Right cardiac atrium (tissue), 5 donors: ENCODE results near the gene PGPEP1. TPM values are rescaled to one million over a fixed set of nuclear protein-coding genes. Genes with fewer than 3 reads are reported as not detected.
A peak's percentile ranks its signal among the peaks of the same experiment; 100 is the strongest.

Experiments used
- ATAC-seq, 2 donors: fragments of 200-7000 bp; cut with Tn5 transposase; one replicate each; pipeline versions ENCODE4 v1.8.0 to v1.9.1; 2020; ENCODE audit warnings: moderate library complexity in 2 of 2, mild to moderate bottlenecking in 1 of 2
- DNase-seq, 3 donors: peaks; one replicate each; pipeline ENCODE4 v3.0.0-alpha.2; 2020
- H3K27ac ChIP-seq: one replicate; pipeline ENCODE4 v1.5.1; 2013; ENCODE audit warnings: mild to moderate bottlenecking, low read length, control low read depth, moderate library complexity
- H3K27me3 ChIP-seq: one replicate; pipeline ENCODE4 v1.6.1; 2013; ENCODE audit not compliant: control insufficient read depth, insufficient read depth
- H3K4me1 ChIP-seq: one replicate; pipeline ENCODE4 v1.6.1; 2013; ENCODE audit warnings: low read length; ENCODE audit not compliant: control insufficient read depth, insufficient read depth
- H3K4me3 ChIP-seq: one replicate; pipeline ENCODE4 v1.5.1; 2013; ENCODE audit warnings: low read length, control low read depth
- H3K9me3 ChIP-seq: one replicate; pipeline ENCODE4 v1.6.1; 2013; ENCODE audit warnings: low read length; ENCODE audit not compliant: control insufficient read depth
- WGBS: extraction: QIAGEN DNeasy Blood & Tissue Kit; methylation state at CpG from one replicate; pipeline ENCODE4 v1.1.7; 2013; 5-methylcytosine and 5-hydroxymethylcytosine counted together
- intact Hi-C, 4 donors: fragments of 100-400 bp; cut with DNase I; formaldehyde crosslinking; loops; one replicate each; pipeline versions ENCODE4 v1.11.0 to v1.14.0; 2022 to 2023
- polyA plus RNA-seq: library from polyadenylated mRNA; stranded (reverse); fragments of 200-250 nt; gene quantifications from one replicate; pipeline ENCODE4 v1.2.3, GENCODE V29; 2013
- total RNA-seq, 4 donors: library from RNA; stranded (reverse); fragmentation: NEBNext Ultra II Directional; extraction: Animal tissue kit (Norgen Biotek cat#: 25700); gene quantifications; one replicate each; pipeline ENCODE4 v1.2.1, GENCODE V29; 2021
- donor health status: healthy with polysubstance abuse.
- donor health status: DM: no; HTN: yes; CAD: no.
- donor health status: DM: no; HTN: no; CAD: no.
- donor health status: DM: no; HTN: yes; CAD: no; lungs with severe emphysema.
- donor health status: DM: yes; HTN: yes; CAD: no.

PGPEP1 gene
- total and polyA plus RNA-seq, 5 donors: 17.4 to 42.0 (median 34.5) TPM

DNA sequence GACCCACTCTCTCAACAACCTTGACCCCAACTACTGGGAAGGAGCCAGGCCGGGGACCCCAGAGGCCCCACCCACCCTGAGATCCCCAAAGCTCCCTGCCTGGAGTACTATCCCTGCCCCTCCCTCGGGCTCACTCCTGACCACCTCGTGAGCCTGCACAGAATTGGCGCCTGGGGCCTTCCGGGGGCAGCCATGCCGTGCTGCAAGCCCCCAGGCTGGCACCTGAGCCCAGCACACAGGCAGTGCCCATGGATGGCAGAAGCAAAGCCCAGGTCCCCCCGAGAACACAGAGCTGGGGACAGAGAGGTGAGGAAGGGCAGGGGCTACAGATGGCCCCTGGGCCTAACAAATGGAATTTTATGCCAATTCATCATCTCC lies 31.5 kb upstream of the PGPEP1 start:
- intact Hi-C loops: no loop called here
- H3K27me3 ChIP-seq: no peaks in the 10 kb centered on the region
- 87% methylated on average over 7 of the region's 7 CpGs for WGBS
- H3K27ac ChIP-seq: no peak overlapping the region
- H3K9me3 ChIP-seq: no peaks in the 10 kb centered on the region
- peak in 1 of 3 donors; percentile 42 for DNase-seq
- no peaks in the 10 kb centered on the region for H3K4me1 ChIP-seq
- H3K4me3 ChIP-seq: no peak overlapping the region
- no peak for ATAC-seq

DNA sequence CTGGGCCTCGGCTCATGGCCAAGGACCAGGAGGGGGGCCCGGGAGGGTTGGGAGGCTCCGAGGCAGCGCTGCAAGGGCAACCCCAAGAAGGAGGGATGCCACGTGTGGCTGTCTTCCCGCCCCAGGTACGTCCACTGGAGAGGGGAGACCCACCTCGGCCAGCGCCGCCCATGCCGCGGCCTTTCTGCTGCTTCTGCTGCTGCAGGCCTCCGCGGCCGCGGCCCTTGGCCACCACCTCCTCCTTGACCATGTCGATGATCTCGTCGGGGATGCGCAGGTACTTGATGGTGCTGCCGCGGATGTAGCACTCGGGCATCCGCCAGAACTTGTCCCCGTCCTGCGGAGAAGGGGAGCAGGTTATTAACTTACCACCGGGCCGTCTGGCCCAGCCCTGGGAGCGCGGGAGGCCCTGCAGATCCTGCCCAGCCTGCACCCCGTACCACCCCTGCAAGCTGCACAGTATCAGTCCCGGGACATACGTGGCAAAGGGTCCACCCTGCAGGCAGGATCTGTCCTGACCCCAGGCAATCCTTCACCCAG lies 30.8 kb upstream of the PGPEP1 start:
- Histone ChIP-seq H3K27me3 (no peaks in the 10 kb centered on the region), H3K27ac (no peak overlapping the region), H3K4me3 (no peak overlapping the region), H3K4me1 (no peaks in the 10 kb centered on the region), H3K9me3 (no peaks in the 10 kb centered on the region)
- peak in 2 of 3 donors; percentile 33 to 55 for DNase-seq
- intact Hi-C loops: no loop called here
- ATAC-seq: no peak
- WGBS: 93% methylated on average over 33 of the region's 33 CpGs

DNA sequence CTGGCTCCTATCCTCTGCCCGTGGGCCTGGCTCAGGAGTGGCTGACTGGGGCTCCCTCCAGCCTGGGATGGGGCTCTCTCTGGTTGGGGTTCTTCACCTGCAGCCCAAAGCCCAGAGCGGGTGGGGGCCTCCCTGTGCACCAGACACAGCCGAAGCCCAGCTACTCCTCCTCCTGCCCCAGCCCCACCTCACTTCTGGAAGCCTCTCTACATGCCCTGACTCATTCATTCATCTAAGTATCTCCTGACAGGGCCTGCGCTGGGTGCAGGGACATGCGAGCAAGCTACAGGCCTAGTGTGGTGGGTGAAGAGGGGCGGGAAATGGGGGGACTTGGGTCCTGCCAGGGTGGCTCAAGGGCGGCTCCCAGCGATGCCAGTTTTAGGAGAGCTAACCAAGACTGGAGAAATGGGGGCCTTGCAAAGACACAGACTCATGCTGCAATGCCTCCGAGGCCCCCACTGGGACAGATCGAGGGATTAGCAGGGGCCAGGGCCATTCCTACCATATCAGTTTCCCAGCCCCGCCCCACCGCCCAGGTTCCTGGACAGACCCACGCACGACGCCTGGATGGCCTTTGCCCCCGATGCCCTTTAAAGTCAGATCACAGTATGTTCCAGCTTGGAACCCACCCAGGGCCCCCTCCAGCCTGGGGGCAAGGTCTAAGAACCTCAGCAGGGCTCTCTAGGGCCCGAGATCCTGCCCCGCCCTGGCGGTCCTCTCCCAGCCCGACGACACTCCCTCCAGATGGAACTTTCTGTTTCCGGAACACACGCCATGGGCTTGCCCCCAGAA lies 30.1 kb upstream of the PGPEP1 start:
- intact Hi-C loops: no loop called here
- Histone ChIP-seq H3K9me3 (no peaks in the 10 kb centered on the region), H3K27ac (no peak overlapping the region), H3K4me3 (no peak overlapping the region), H3K4me1 (no peaks in the 10 kb centered on the region), H3K27me3 (no peaks in the 10 kb centered on the region)
- WGBS: 85% methylated on average over 23 of the region's 23 CpGs
- ATAC-seq (no peak), DNase-seq (peak in 1 of 3 donors; percentile 57)

DNA sequence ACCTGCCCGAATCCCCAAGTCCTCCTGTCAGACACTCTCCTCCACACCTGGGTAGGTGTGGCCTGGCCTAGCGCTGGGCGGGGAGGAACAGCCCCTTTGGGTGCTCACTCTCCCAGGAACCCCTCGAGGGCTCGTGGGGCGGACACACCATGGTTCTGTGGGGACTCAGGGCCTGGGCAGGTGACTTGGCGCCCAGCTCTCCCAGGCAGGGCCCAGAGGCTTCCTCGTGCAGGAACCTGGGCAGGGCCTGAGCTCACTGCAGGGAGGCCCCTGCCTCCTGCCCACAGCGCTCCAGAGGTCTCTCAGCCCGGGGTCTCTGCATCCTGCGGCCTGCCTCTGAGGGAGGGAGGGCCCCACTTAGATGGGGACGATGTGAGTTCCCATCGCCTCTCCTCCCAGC lies 29.4 kb upstream of the PGPEP1 start:
- no peak for ATAC-seq
- Histone ChIP-seq H3K4me3 (no peak overlapping the region), H3K27me3 (no peaks in the 10 kb centered on the region), H3K9me3 (no peaks in the 10 kb centered on the region), H3K4me1 (no peaks in the 10 kb centered on the region), H3K27ac (no peak overlapping the region)
- 93% methylated on average over 13 of the region's 13 CpGs for WGBS
- intact Hi-C loops: no loop called here
- DNase-seq: peak in 2 of 3 donors; percentile 23 to 54

DNA sequence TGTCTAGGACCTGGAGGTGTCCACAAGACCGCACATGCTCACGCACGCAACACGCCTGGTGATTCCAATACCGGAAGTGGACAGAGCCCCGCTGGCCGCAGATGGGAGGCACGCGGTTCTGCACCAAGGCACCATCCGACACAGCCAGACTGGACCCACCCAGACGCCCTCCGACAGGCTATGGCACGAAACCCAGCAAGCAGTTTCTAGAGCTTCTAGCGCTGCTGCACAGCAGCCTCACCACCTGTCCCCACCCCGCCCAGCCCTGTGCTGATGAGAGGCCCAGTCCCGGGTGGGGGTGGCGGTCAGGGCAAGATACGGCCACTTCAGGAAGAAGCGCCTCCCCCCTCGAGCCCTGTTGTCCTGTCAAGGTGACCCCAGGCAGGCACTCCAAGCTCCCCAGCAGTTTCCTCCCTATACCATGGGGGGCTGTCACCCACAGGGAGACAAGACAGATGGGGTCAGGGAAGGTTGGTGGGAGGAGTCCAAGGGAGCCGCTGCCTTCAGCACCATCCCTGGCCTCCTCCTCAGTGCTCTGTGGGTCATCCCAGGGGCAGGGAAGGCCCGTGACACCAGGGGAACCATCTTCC lies 28.8 kb upstream of the PGPEP1 start:
- no peak overlapping the region for H3K27ac ChIP-seq
- DNase-seq: peak in 1 of 3 donors; percentile 51
- no peaks in the 10 kb centered on the region for H3K9me3 ChIP-seq
- H3K27me3 ChIP-seq: no peaks in the 10 kb centered on the region
- H3K4me1 ChIP-seq: no peaks in the 10 kb centered on the region
- intact Hi-C loops: no loop called here
- WGBS: 89% methylated on average over 22 of the region's 22 CpGs
- H3K4me3 ChIP-seq: no peak overlapping the region
- no peak for ATAC-seq

DNA sequence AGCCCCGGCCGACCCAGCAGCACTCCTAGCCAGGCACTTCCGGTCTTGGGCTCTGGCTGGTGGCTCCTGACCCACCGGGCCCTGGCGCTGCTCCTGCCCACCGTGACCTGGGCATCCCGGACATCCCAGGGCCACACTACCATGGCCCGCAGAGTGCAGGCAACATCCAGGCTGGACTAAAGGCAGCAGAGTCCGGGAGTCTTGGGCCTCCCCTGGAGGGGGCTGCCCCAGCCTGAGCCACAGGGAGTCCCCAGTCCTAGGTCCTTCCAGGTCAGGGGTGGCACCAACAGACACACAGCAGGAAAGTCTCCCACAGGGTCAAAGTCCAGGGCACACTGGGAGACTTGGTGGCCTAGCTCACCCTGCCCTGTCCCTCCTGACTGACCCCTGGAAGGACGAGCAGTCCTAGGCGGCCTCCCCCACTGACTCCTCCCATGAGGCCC lies 28.3 kb upstream of the PGPEP1 start:
- ATAC-seq (no peak), DNase-seq (no peak)
- WGBS: 87% methylated on average over 11 of the region's 11 CpGs
- no peaks in the 10 kb centered on the region for H3K9me3 ChIP-seq
- no peak overlapping the region for H3K27ac ChIP-seq
- intact Hi-C loops: no loop called here
- no peaks in the 10 kb centered on the region for H3K4me1 ChIP-seq
- H3K27me3 ChIP-seq: no peaks in the 10 kb centered on the region
- H3K4me3 ChIP-seq: no peak overlapping the region

DNA sequence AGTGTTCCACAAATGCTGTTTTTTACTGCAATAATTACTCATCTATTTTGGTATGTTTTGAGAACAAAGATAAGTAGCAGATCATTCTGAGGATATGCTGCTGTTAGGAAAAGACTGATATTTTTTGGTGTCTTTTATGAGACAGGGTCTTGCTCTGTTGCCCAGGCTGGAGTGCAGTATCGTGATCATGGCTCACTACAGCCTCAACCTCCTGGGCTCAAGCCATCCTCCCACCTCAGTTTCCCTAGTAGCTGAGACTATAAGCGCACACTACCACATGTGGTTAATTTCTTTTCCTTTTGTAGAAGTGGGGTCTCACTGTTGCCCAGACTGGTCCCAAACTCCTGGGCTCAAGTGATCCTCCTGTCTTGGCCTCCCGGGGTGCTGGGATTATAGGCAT lies 27.0 kb upstream of the PGPEP1 start:
- intact Hi-C loops: no loop called here
- H3K9me3 ChIP-seq: no peaks in the 10 kb centered on the region
- no peaks in the 10 kb centered on the region for H3K27me3 ChIP-seq
- 98% methylated on average over 3 of the region's 3 CpGs for WGBS
- DNase-seq (no peak), ATAC-seq (no peak)
- no peak overlapping the region for H3K4me3 ChIP-seq
- H3K4me1 ChIP-seq: no peaks in the 10 kb centered on the region
- H3K27ac ChIP-seq: no peak overlapping the region

DNA sequence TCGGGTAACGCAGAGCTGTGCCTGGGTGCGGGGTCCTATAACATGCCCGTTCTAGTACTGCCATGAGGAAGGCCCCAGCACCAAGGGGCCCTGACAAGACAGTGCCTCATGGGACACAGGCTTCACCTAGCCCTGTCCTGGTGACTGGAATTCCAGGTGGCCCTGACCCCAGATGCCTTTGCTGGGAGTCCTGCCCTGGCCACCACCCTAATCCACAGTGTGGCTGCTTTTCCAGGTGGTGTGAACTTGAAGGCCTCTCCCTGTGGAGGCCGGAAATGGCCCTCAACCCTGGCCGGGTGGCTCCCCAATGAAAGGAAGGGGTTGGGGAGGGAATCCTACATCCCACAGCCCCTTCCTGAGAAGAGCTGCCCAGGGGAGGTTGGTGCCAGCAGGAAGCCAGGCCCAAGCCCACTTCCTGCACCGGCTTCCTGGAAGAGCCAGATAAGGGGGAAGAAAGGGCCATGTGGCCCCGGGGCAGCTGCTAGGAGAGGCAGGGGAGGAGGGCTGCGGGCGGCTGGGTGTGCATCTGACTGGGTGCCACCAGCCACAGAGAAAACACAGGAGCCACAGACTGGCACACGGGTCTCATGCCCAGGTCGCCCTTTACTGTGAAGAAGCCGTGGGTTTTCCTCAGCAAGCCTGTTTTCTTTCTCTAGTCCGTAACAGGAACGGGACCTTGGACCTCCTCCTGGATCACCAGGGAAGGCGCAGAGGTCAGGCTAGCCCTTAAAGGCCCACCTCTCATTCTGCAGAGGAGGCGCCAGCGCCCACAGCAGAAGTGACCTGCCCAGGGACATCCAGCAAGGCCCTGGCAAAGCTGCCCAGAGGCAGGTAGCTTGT lies 22.2 kb upstream of the PGPEP1 start:
- DNase-seq (peak; percentile 54 to 87 (median 86)), ATAC-seq (peak; percentile 20 to 43)
- Histone ChIP-seq H3K27ac (peak overlapping the region; percentile 32), H3K4me3 (no peak overlapping the region), H3K27me3 (no peaks in the 10 kb centered on the region), H3K9me3 (no peaks in the 10 kb centered on the region), H3K4me1 (peaks cover 6% of the 10 kb centered on the region)
- intact Hi-C loops: no loop called here
- WGBS: 58% methylated on average over 18 of the region's 18 CpGs

DNA sequence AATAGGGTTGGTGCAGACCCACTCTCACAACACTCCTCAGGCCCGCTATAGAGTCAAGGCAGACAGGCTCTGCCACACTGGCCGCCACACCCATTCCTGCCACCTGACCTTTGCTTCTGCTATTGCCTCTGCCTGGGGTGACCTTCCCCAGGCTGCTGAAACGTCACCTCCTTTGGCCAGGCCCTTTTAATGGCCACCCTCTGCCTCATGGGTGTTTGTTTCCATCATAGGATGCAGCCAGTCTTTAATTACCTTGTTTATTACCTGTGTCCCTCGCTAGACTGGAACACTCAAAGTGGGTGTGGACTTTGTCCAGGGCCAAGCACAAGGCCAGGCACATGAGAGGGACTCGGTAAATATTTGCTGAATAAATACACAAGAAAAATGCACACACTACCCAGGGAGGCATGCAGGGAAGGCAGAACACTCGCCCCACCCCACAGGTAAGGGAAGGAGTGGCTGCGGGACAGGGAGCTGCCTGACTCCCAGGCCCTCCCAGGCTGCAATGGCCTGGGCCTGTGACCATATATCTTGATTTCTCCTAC lies 20.7 kb upstream of the PGPEP1 start:
- peaks cover 6% of the 10 kb centered on the region for H3K4me1 ChIP-seq
- DNase-seq (peak in 1 of 3 donors; percentile 59), ATAC-seq (no peak)
- H3K27ac ChIP-seq: no peak overlapping the region
- no peaks in the 10 kb centered on the region for H3K9me3 ChIP-seq
- no peak overlapping the region for H3K4me3 ChIP-seq
- H3K27me3 ChIP-seq: no peaks in the 10 kb centered on the region
- intact Hi-C loops: loop anchor here in 2 of 4 donors (5.0 to 10.0 kb wide), 2 partner anchors 37 to 115 kb away; partner anchors contain the start of genes JUND (in 1 of the 2) and RAB3A (in 1 of the 2)
- 87% methylated on average over 7 of the region's 7 CpGs for WGBS

DNA sequence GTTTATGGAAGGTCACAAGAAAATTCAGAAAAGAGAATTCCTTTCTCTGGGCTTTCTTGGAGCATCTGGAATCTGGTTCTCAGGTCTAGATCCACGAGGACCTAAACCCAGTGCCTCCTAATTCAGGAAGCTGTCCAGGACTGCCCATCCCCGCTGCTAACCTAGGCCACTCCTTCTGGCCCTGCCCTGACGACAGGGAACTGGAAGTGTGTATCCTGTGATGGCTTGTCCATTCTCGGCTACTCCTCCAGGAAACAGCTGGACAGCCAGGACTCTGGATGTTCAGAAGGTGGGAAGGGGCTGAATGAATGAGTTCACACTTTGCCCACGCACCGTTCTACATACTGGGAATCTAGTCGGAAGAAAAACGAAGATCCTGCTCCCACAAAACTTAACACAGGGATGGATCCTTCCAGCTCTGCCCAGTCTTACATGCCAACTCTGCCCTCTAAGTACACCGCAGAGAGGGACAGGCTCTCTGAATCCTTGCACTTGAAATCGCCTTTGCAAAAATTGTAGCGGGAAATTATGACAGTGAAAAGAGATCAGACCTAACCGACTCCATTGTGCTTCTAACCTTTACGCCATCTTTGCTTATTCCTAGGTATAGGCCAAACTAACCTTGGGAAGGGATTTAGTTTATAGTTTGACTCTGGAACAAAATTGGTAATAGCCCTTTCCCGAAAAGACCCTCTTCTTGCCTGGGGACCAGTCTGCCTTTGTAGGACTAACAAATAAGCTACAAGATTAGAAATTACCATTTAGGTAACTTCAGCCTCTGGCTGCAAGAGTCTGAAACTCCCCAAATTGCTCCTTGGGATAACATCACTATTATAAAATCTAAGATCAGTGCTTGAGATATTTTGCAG lies 19.3 kb upstream of the PGPEP1 start:
- ATAC-seq (no peak), DNase-seq (peak in 1 of 3 donors; percentile 38)
- no peak overlapping the region for H3K4me3 ChIP-seq
- 60% methylated on average over 14 of the region's 14 CpGs for WGBS
- H3K27ac ChIP-seq: peak overlapping the region; percentile 12
- no peaks in the 10 kb centered on the region for H3K9me3 ChIP-seq
- intact Hi-C loops: loop anchor here in 2 of 4 donors (5.0 to 10.0 kb wide), 2 partner anchors 39 to 116 kb away; partner anchors contain the start of genes JUND (in 1 of the 2) and RAB3A (in 1 of the 2)
- peaks cover 6% of the 10 kb centered on the region for H3K4me1 ChIP-seq
- no peaks in the 10 kb centered on the region for H3K27me3 ChIP-seq
